Measurements from ENCODE around the gene BAIAP2L2.

The BAIAP2L2 gene

DNA sequence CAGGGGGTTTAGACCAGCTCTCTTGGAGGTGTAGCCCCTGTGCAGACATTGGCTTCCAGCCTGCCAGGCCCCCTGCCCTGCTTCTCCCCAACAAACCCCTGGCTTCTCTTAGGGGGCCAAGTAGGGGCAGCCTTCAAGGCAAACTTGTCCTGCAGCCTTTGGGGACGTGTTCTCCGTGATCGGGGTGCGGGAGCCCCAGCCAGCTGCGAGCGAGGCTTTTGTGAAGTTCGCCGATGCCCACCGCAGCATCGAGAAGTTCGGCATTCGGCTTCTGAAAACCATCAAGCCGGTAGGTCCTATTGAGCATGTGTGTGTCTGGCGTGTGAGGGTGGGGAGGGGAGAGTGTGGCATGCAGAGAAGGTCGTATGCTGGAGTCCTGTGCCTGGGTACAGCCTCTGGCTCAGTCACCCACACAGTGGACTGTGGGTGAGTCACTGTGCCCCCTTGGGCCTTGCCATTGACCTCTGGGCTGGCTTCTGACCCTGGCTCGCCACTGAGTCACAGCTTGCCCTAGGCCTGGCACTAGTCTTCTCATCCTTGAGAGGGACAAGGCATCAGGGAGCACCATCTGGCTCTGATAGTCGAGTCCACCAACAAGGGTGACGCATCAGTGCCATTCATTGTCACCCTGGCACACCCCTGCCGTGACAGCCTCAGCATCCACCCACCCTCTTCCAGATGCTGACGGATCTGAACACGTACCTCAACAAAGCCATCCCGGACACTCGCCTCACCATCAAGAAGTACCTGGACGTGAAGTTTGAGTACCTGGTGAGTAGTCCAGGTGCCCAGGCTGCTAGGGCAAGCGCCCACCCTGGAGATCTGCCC lies 37.9 kb downstream of the BAIAP2L2 start:
- H3K27ac ChIP-seq (ENCODE audit: low read depth, low read length): no peak overlapping the region
- no peak overlapping the region for H3K9ac ChIP-seq (ENCODE audit: low read length)
- no peaks in the 10 kb centered on the region for H3K27me3 ChIP-seq (ENCODE audit: control insufficient read depth, insufficient read depth, low read length)
- peaks cover 15% of the 10 kb centered on the region for H3K4me1 ChIP-seq (ENCODE audit: control insufficient read depth, insufficient read depth, low read length)
- H3K36me3 ChIP-seq (ENCODE audit: control insufficient read depth, insufficient read depth, low read length): peaks cover 10% of the 10 kb centered on the region
- no peak overlapping the region for H3K4me3 ChIP-seq (ENCODE audit: low read length)

DNA sequence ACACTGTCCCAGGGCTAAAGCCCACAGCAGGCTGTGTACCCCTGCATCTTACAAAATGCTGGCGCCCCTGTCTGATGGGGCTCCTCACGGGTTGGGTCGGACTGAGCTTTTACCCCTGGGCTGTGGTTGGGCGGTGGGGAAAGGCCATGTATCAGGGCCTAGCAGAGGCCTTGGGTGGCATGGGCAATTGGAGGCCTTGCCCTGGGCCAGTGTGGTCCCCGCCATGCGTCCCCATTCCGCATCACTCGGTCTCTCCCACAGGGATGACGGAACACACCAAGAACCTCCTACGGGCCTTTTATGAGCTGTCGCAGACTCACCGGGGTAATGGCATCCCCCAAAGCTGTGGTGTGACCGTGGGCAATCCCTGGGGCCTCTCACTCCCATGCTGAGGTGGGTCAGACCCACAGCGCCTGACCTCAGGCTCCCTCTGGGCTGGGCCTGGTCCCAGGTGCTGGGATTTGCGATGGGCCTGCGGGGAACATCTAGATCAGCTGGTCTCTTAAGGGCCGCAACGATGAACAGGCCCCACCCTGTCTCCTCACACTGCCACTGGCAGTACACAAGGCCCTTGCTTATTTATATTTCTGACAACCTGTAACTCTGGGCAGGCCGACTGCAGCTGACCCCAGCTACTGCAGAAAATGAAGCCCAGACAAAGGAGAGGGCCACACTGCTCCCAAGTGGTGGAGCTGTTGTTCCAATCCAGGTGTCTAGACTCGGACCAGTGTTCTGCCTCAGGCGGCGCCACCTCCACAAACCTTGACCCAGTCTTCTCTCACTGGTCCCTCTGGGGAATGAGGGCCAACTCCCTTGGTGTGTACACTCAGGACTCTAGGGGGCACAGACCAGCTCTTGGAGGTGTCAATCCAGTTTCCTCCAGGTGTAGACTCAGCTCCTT lies 38.8 kb downstream of the BAIAP2L2 start:
- H3K4me1 ChIP-seq (ENCODE audit: control insufficient read depth, insufficient read depth, low read length): peaks cover 15% of the 10 kb centered on the region
- peaks cover 10% of the 10 kb centered on the region for H3K36me3 ChIP-seq (ENCODE audit: control insufficient read depth, insufficient read depth, low read length)
- H3K9ac ChIP-seq (ENCODE audit: low read length): no peak overlapping the region
- H3K27ac ChIP-seq (ENCODE audit: low read depth, low read length): no peak overlapping the region
- H3K4me3 ChIP-seq (ENCODE audit: low read length): no peak overlapping the region
- H3K27me3 ChIP-seq (ENCODE audit: control insufficient read depth, insufficient read depth, low read length): no peaks in the 10 kb centered on the region

DNA sequence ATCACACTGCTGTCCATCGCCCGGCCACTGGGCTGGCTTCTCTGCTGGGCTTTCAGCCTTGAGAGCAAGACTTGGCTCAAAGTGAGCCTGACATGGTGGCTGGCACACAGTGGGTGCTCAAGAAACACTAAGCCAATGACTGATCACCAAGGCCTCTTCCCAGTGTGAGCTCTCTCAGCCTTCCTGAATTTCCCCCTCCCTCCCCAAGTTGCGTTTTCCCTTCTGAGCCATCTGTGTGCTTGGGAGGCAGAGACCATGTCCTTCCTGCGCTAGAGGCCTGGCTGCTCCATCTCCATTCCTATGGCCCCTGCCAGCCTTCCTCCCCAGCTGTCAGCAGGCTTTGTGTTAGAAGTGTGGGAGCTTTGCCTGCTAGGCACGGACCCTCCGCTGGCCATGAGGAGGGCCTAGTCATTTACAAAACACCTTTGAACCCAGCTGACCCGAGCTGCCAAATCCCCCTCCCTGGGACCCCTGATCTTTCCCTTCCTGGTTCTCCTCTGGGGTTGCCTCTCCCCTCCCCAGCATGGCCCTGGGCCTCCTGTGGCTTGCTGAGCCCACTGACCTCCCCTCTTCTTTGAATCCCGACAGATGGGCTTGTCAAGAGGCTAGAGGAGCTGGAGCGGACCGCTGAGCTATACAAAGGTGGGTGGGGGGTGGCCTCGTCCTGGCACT lies 40.1 kb downstream of the BAIAP2L2 start:
- H3K4me1 ChIP-seq (ENCODE audit: control insufficient read depth, insufficient read depth, low read length): peaks cover 15% of the 10 kb centered on the region
- H3K27ac ChIP-seq (ENCODE audit: low read depth, low read length): no peak overlapping the region
- no peaks in the 10 kb centered on the region for H3K27me3 ChIP-seq (ENCODE audit: control insufficient read depth, insufficient read depth, low read length)
- H3K9ac ChIP-seq (ENCODE audit: low read length): no peak overlapping the region
- H3K36me3 ChIP-seq (ENCODE audit: control insufficient read depth, insufficient read depth, low read length): peaks cover 12% of the 10 kb centered on the region
- no peak overlapping the region for H3K4me3 ChIP-seq (ENCODE audit: low read length)

DNA sequence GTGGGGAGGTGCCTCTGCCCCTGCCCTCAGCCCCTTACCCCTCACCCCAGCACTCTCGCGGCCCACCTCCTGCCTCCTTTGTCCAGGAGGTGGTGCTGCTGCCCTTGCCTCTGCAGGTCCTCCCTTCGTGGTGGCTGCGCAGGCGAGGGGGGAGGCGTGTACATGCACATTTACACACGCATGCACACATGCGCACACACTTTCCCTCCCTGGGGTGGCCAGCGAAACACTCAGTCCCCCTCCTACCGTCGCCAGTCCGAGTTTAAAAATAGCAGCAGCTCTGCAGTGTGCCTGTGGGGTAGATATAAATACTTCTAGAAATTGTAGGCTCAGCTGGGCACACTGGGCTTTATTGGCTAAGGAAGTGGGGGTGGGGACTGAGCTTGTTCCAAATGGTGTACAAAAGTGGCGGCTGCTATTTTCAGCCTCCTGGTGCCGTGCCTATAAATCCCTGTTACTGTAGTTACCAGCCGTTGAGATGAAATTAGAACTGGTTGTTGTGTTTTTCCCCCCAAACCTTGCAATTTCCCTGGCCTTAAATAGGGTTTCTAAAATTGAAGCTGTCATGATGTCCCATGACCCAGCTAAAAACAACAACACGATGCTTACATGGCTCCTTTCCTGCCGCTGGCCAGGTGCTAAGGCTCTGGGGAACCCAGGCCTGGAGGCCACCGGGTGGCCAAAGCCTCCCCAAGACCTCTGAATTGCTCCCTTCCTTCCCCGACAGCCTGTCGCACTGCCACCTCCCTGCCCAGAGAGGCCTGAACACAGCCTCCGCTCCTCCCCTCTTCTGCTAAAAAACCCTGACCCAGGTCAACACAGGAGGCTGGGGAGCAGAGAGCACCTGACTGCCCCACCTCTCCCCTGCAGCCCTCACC lies 40.9 kb downstream of the BAIAP2L2 start:
- H3K27me3 ChIP-seq (ENCODE audit: control insufficient read depth, insufficient read depth, low read length): no peaks in the 10 kb centered on the region
- peak overlapping the region; percentile 65 for H3K27ac ChIP-seq (ENCODE audit: low read depth, low read length)
- no peak overlapping the region for H3K4me3 ChIP-seq (ENCODE audit: low read length)
- peaks cover 19% of the 10 kb centered on the region for H3K36me3 ChIP-seq (ENCODE audit: control insufficient read depth, insufficient read depth, low read length)
- H3K9ac ChIP-seq (ENCODE audit: low read length): no peak overlapping the region
- H3K4me1 ChIP-seq (ENCODE audit: control insufficient read depth, insufficient read depth, low read length): peaks cover 15% of the 10 kb centered on the region

DNA sequence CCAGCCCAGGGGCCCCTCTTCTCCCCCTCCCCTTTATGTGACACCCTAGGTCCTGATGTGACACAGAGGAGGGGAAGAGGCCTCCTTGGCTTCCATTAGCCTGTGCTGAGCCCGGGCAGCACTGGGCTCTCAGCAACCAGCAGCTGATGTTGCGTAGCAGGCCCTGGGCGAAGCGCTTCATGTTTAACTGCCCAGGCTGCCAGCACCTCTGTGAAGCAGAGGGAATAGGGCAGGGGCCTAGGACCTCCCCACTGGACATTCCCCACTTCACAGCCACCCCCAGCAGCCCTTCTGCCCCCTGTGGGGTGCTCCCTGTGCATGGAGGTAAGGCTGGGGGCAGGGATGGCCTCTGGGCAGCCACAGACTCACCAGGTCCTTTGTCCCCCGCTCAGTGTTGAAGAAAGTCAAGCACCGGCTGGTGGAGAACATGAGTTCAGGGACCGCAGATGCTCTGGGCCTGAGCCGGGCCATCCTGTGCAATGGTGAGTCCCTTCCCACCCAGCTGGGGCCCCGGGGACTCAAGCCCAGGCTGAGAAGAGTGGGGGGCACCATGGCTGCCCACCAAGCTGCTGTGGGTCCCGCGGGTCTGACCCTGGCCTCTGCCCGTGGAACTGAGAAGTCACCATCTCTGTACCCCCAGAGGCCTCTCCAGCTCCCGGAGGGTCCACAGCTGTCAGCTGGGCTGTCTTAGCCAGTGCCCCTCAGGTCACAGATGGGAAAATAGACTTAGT lies 41.7 kb downstream of the BAIAP2L2 start:
- Histone ChIP-seq H3K4me1 (ENCODE audit: control insufficient read depth, insufficient read depth, low read length) (peaks cover 15% of the 10 kb centered on the region), H3K9ac (ENCODE audit: low read length) (no peak overlapping the region), H3K4me3 (ENCODE audit: low read length) (no peak overlapping the region), H3K36me3 (ENCODE audit: control insufficient read depth, insufficient read depth, low read length) (peaks cover 19% of the 10 kb centered on the region), H3K27me3 (ENCODE audit: control insufficient read depth, insufficient read depth, low read length) (no peaks in the 10 kb centered on the region), H3K27ac (ENCODE audit: low read depth, low read length) (peak overlapping the region; percentile 65)

DNA sequence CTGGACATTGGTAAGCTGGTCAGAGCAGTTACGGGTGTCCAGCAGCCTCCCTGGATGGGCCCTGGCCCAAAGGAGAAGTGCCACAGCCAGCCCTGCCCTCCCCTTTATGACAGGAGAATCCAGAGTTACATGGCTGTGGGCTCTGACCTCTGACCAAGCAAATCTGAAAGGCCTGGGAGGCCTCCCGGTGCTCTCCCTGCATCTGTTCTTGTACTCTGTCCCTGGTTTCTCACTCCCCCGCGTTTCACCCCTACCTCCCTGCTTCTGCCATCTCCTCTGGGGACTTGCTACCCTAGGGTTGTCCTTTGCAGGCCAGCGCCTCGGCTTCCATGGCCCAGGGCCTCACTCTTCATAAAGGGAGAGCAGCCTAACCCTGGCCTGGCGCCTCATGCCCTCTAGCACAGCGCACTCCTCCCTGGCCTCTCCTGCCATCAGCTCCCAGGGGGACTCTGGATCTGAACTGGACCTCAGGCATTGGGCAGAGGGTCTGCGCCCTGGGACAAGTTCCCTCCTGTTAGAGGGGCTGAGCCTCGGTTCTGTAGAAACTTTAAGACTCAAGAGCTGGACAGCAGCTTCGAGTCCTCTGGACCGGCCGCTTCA lies 42.6 kb downstream of the BAIAP2L2 start:
- H3K4me3 ChIP-seq (ENCODE audit: low read length): no peak overlapping the region
- peaks cover 16% of the 10 kb centered on the region for H3K36me3 ChIP-seq (ENCODE audit: control insufficient read depth, insufficient read depth, low read length)
- no peak overlapping the region for H3K9ac ChIP-seq (ENCODE audit: low read length)
- no peak overlapping the region for H3K27ac ChIP-seq (ENCODE audit: low read depth, low read length)
- no peaks in the 10 kb centered on the region for H3K27me3 ChIP-seq (ENCODE audit: control insufficient read depth, insufficient read depth, low read length)
- H3K4me1 ChIP-seq (ENCODE audit: control insufficient read depth, insufficient read depth, low read length): peaks cover 15% of the 10 kb centered on the region

DNA sequence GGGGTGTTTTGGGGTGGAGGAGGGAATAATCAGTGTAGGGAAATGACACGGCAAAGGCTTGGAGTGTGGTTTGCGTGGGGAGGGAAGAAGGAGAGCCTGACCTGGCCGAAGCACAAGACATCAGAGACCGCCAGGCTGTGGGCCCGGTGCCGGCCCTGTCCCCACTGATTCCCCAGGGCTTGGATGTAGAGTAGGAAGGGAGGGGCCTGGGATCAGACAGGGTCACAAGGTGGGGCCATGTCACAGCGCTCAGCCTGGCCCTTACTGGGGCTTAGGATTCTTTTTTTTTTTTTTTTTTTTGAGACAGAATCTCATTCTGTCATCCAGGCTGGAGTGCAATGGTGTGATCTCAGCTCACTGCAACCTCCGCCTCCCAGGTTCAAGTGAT lies 43.5 kb downstream of the BAIAP2L2 start:
- Histone ChIP-seq H3K27me3 (ENCODE audit: control insufficient read depth, insufficient read depth, low read length) (no peaks in the 10 kb centered on the region), H3K9ac (ENCODE audit: low read length) (no peak overlapping the region), H3K36me3 (ENCODE audit: control insufficient read depth, insufficient read depth, low read length) (peaks cover 14% of the 10 kb centered on the region), H3K4me1 (ENCODE audit: control insufficient read depth, insufficient read depth, low read length) (peaks cover 15% of the 10 kb centered on the region), H3K27ac (ENCODE audit: low read depth, low read length) (no peak overlapping the region), H3K4me3 (ENCODE audit: low read length) (no peak overlapping the region)

DNA sequence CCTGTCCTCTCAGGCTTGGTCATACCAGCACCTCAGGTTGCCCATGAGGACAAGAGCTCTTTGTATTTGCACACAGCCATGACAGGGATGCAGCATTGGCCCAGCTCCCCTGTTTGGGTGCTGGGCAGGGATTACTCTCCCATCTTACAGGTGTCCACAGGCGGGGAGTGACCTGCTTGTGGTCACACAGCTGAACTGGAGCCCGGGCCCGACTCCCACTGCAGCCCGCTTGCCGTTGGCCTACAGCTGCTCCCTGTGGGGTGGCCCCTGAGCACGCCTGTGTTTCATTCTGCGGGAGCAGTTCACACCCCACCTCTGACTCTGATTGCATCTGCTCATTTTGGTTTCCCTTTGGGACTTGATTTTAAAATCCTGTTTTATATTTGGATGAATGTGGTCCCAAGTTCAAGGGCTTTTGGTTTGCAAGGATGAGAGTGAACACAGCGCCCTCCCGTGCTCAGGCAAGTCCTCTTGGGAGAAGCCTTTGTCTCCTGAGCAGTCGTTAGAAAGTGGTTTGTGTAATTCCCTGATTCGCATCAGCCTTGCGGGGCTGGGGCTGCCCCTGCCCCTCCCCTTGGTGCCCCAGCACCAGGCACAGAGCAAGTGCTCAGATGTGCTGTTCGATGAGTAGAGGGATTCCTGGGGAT lies 44.0 kb downstream of the BAIAP2L2 start:
- no peak overlapping the region for H3K4me3 ChIP-seq (ENCODE audit: low read length)
- peaks cover 13% of the 10 kb centered on the region for H3K36me3 ChIP-seq (ENCODE audit: control insufficient read depth, insufficient read depth, low read length)
- no peak overlapping the region for H3K9ac ChIP-seq (ENCODE audit: low read length)
- H3K27me3 ChIP-seq (ENCODE audit: control insufficient read depth, insufficient read depth, low read length): no peaks in the 10 kb centered on the region
- no peak overlapping the region for H3K27ac ChIP-seq (ENCODE audit: low read depth, low read length)
- peaks cover 15% of the 10 kb centered on the region for H3K4me1 ChIP-seq (ENCODE audit: control insufficient read depth, insufficient read depth, low read length)

DNA sequence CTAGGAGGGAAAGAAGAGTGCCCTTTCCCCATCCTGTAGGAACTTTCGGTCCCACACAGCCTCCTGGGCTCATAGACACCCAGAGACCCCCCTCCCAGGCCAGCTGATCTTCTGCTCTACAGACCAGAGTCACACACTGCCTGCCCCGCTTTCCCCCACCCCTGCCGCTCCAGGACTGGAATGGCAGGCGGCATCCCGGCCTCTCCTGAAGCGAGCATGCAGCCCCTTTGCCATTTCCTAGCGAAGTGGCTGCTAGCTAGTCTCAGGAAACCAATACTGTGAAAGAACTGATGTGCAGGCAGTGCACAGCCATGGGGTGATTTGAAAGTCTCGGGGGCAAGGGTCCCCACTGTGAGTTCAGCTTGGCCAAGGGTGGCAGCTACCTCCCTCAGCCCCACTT lies 44.9 kb downstream of the BAIAP2L2 start:
- Histone ChIP-seq H3K9ac (ENCODE audit: low read length) (no peak overlapping the region), H3K4me3 (ENCODE audit: low read length) (no peak overlapping the region), H3K27me3 (ENCODE audit: control insufficient read depth, insufficient read depth, low read length) (no peaks in the 10 kb centered on the region), H3K27ac (ENCODE audit: low read depth, low read length) (no peak overlapping the region), H3K4me1 (ENCODE audit: control insufficient read depth, insufficient read depth, low read length) (peaks cover 15% of the 10 kb centered on the region), H3K36me3 (ENCODE audit: control insufficient read depth, insufficient read depth, low read length) (peaks cover 13% of the 10 kb centered on the region)

DNA sequence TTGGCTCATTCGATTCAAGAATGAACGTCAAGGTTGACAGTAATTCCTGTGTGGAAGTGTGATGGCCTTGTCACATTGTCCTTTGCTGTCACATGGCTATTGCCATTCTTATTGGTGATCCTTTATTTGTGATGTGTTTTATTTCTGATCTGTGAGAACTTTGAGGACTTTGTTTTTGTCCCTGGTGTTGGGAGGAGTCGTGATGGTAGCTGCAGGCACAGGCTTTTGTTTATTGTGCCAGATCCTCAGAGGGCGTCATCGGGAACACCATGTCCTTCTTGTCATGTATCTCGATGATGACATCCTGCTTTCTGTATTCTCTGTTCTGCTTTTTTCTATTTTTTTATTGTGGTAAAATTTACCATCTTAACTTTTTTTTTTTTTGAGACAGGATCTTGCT lies 47.7 kb downstream of the BAIAP2L2 start:
- no peaks in the 10 kb centered on the region for H3K27me3 ChIP-seq (ENCODE audit: control insufficient read depth, insufficient read depth, low read length)
- peak overlapping the region; percentile 49 for H3K27ac ChIP-seq (ENCODE audit: low read depth, low read length)
- no peak overlapping the region for H3K4me3 ChIP-seq (ENCODE audit: low read length)
- H3K9ac ChIP-seq (ENCODE audit: low read length): no peak overlapping the region
- H3K36me3 ChIP-seq (ENCODE audit: control insufficient read depth, insufficient read depth, low read length): peaks cover 17% of the 10 kb centered on the region
- H3K4me1 ChIP-seq (ENCODE audit: control insufficient read depth, insufficient read depth, low read length): no peaks in the 10 kb centered on the region
